Ureter (tissue), 1 donor: Measurements from ENCODE around the gene PSAP. TPM values are rescaled to one million over a fixed set of nuclear protein-coding genes. Genes with fewer than 3 reads are reported as not detected.

Source experiments
- DNase-seq: peaks from one replicate; pipeline ENCODE4 v3.0.0-alpha.2; 2020; ENCODE audit warnings: low spot score
- total RNA-seq: library from RNA; stranded (reverse); gene quantifications from one replicate; pipeline ENCODE4 v1.2.4, GENCODE V29; 2023
- donor health status: DM: yes; HTN: yes; CAD: no.

PSAP gene
- total RNA-seq, 1 donor from 2014 or later = 737 TPM

DNA sequence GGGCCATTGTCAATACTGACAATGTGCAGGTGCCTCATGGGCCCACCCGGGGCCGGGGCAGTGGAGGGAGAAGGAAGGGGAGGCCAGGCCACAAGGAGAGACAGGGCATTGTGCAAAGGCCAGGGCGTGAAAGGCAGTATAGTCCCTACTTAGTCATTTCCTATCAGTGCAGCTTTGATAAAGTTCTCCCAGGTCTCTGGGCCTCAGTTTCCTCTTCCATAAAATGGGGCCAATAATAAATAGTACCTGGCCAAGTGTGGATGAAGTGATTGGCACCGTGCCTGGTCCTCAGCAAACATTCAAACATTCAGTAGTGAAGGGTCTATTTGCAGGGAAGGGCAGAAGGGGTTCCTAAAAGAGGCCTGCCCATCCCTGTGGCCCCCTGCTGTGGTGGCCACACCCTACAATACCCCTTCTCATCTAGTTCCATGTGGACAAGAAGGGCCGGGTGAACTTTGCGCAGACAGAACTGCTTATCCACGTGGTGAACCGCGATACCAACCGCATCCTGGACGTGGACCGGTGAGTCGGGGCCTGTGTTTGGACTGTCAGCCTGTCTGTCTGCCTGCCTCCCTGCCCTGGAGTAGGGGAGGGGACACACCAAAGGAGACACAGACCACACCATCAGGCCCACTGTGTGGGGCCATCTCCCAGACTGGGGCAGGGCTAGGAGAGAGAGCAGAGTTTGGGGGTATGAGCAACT, 40.9 kb downstream of the PSAP start:
- no peak for DNase-seq

DNA sequence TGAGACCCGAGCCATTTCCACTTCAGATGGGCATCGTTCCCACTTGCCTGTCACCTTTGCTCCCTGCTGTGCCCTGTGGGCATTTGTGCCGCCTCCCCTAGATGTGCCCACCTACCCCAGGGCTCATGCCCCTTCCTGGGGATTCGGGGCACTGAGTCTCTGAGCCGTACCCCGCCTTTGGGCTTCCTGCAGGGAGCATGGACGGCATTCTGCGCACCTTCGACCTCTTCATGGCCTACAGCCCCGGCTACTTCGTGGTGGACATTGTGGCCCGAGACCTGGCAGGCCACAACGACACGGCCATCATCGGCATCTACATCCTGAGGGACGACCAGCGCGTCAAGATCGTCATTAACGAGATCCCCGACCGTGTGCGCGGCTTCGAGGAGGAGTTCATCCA, 41.4 kb downstream of the PSAP start:
- DNase-seq = no peak

DNA sequence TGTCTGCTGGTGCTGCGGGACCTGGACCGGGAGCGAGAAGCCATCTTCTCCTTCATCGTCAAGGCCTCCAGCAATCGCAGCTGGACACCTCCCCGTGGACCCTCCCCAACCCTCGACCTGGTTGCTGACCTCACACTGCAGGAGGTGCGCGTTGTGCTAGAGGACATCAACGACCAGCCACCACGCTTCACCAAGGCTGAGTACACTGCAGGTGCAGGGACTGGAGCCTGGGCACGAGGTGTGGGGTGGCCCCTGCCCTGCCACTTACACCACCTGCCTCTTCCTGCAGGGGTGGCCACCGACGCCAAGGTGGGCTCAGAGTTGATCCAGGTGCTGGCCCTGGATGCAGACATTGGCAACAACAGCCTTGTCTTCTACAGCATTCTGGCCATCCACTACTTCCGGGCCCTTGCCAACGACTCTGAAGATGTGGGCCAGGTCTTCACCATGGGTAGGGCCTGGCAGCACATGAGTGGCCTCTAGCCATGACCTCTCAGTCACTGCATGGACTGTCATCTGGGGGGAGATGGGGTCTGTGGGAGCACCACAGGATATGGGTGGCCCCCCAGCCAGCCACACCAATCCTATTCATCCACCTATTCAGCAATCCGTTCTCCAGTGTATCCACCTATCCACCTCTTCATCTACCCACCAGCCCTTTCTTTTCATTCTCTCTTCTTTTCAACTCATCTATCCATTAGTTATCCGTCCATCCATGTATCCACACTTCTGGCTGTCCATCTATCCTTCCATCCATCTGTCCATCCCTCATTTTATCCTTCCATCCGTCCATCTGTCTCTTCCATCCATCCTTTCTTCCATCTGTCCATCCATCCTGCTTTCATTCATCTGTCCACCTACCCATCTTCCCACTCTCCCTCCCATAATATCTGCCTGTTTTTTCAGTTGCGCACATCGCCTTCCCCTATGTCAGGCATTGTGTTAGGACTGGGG, 43.2 kb downstream of the PSAP start:
- no peak for DNase-seq

DNA sequence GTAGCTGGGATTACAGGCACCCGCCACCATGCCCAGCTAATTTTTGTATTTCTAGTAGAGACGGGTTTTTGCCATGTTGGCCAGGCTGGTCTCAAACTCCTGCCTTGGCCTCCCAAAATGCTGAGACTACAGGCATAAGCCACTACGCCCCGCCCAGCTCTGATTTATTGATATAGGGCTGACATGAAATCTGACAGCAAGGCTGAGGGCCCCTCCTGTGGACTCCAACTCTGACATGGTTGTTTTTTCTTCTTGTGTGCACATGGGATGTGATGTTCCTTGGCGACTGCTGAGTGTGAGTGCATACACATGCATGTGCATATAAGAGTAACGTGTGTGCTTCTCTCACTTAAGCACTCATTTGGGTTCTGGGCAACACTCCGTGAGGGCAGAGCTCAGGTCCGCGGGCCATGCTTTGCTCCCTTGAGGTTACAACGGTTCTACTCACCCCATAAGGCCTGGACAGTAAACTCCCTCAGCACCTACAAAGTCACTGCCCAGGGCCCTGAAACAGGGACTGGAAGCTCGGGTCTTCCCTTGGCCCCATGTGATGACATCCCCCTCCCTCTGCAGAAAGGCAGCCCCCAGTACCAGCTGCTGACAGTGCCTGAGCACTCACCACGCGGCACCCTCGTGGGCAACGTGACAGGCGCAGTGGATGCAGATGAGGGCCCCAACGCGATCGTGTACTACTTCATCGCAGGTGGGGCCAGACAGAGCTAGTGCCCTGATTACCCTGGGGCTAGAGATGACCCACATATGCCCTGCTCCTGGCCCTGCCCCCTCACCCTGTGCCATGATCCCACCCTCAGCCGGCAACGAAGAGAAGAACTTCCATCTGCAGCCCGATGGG, 44.1 kb downstream of the PSAP start:
- no peak for DNase-seq

DNA sequence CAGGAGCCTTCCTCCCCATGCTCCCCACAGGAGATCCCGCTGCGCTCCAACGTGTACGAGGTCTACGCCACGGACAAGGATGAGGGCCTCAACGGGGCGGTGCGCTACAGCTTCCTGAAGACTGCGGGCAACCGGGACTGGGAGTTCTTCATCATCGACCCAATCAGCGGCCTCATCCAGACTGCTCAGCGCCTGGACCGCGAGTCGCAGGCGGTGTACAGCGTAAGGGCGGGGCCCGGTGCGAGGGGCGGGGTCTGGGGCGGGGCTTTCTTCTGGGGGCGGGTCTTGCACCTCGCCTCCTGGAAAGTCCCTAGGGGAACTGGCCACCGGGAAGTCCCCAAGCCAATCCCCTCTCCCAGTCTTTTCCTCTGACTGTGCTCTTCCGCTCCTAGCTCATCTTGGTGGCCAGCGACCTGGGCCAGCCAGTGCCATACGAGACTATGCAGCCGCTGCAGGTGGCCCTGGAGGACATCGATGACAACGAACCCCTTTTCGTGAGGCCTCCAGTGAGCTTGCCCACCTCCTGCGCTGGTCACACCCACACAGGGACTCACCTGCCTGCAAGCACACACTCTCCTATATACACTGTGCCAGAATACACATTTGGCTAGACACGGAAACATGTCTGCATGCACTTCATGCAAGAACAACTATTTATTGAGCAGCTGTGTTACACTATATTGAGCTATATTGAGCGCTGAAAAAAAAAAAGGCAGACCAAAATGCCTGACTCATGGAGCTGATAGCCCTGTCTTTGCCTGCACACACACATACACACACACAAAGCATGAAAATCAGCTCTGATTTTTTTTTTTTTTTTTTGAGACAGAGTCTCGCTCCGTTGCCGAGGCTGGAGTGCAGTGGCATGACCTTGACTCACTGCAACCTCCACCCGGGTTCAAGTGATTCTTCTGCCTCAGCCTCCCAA, 45.0 kb downstream of the PSAP start:
- no peak for DNase-seq

DNA sequence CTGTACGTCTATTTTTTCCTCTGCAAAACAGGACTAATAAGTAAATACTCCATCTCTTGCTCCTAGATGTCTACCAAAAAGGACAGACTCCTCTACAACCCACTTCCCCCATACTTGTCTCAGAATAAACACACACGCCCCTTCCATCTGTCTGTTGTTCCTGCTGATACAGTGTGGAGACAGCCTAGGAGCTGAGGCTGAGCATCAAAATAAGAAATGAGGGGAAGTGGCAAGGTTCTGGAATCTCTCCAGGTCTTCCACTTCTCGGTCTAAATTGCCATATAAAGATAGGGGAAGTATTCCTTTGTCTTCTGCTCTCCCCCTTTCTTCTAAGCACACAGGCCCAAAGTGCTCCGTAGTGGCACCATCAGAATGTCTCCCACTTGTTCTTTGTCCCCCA, 47.0 kb downstream of the PSAP start:
- no peak for DNase-seq

DNA sequence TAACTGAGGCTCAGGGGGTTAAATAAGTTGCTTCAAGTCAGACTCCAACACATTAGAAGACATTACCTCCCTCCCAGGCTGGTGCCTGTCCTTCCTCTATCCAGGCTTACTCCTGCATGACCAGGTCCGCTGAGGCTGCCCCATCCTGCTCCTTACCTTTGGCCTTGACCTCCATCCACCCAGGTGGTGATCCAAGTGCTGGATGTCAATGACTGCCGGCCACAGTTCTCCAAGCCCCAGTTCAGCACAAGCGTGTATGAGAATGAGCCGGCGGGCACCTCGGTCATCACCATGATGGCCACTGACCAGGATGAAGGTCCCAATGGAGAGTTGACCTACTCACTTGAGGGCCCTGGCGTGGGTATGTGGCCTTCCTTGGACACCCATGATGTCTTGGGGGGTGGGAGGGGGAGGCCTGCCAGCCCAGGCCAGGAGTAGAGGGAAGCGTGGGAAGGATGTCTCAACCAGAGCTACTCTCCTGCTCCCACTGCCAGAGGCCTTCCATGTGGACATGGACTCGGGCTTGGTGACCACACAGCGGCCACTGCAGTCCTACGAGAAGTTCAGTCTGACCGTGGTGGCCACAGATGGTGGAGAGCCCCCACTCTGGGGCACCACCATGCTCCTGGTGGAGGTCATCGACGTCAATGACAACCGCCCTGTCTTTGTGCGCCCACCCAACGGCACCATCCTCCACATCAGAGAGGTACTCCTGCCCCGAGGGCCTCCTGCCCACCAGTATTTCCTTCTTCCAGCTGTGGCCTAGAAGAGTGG, 48.1 kb downstream of the PSAP start:
- DNase-seq = no peak

DNA sequence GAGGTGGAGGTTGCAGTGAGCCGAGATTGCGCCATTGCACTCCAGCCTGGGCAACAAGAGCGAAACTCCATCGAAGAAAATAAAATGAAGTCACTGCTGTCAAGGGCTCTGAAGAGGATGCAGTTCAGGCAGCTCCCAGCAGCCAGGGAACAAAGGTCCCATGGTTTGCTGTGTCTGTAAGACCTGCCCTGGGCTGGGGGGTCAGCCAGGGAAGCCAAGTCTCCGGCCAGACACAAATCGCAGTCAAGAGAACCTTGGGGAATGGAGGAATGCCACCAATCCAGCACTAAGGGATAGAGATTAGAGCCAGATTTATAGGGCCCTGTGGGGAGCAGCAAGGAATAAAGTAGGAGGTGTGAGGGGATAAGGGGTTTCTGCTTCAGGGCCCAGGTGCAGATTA, 48.8 kb downstream of the PSAP start:
- DNase-seq = no peak

DNA sequence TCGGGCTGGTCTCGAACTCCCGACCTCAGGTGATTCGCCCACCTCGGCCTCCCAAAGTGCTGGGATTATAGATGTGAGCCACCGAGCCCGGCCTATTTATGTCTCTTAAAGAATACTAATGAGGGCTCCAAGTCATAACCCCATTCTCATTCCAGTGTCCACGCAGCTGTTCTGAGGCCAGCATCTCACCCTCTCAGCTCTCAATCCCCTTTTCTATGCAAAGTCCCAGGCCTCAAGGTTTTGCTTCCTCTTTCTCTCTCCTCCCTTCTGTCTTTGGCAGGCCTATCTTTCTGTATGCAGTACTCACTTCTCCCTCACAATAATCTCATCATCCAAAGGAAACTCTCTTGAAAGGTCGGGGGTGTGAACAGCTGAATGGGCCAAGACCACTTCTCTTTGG, 49.7 kb downstream of the PSAP start:
- no peak for DNase-seq

DNA sequence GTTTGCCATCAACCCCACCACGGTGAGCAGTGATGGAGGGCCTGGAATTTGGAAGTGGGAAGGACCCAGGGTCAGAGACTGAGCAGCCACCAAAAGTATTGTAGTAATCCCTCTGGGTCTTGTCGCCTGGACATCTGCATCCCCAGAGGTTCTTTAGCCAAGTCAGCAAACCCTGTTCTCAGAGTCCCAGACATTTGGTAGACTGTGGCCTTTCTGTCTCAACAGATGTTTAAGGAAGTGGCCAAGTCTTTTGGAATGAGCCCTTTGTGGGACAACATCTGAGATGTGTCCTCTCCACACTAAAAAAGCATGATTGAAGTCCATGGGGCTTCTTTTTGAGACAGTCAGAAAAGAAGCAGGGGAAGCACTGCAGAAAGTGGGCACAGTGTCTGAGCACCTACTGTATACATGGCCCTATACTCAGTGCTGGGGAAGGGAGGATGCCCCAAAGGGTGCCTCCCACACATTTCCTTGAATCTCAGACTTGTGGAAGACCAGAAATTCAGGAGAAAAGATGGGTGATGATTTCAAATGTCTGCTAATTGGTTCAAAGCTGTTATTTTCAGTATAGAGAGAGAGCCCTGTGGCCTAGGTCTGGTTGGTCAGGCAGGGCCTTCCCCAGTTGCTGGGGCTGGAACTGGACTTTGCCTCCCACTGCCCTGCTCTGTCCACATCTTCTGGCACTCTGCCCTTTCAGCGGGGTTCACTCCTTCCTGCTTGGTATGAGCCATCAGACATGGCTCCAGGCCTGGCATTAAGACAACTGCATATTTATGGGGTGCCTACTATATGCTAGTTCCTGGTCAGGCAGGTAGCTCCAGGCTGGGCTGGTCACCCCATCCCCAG, 51.2 kb downstream of the PSAP start:
- DNase-seq = no peak

DNA sequence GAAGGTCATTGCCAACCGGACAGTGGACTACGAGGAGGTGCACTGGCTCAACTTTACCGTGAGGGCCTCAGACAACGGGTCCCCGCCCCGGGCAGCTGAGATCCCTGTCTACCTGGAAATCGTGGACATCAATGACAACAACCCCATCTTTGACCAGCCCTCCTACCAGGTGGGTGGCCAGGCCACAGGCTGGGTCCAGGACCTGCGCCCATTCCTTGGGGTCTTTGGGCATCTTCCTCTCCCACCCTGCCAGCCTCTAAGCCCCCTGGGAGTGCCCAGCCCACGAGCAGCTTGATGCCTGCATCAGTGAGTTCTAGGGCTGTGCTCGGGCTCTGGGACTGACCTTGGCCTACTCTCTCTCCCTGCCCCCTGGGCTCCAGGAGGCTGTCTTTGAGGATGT, 51.9 kb downstream of the PSAP start:
- DNase-seq = no peak

DNA sequence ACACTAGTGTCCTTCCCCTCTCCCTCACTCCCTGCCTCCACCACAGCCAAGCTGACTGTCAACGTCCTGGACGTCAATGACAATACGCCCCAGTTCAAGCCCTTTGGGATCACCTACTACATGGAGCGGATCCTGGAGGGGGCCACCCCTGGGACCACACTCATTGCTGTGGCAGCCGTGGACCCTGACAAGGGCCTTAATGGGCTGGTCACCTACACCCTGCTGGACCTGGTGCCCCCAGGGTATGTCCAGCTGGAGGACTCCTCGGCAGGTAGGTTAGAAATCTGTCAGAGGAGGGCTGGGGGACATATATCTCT, 52.8 kb downstream of the PSAP start:
- DNase-seq = no peak

DNA sequence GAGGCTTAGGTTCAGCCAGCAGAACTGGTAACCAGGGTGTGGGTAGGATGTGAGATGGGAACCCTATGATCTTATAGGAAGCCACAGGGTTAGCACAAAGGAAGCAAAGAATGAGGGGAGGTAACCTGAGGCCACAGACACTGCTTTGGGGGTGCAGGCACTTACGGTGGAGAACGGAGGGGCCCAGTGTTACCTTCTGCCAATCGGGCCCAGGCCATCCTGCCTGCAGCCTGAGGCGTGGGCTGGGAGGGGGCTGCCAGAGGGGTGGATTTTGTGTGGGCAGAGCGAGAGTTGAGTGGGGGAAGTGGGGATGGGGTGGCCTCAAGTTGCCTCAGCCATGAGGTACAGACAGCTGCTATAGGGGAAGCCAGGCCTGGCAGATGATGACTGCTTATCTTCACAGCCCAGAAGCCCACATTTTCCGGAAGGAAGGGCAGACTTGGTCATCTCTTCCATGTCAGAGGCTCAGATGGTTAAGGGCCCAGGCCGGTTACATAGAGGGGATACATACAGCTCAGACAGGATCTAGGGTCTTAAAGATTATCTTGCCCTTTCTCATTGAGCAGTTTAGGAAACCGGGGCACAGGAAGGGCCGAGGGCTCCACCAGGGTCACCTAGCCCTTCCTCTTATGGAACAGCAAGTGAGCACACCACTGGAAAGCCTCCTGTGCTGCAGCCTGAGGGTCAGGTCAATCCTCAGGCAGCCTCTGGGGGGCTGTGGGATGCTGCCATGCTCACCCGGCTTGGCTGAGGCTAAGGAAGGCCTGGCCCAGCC, 53.3 kb downstream of the PSAP start:
- no peak for DNase-seq

DNA sequence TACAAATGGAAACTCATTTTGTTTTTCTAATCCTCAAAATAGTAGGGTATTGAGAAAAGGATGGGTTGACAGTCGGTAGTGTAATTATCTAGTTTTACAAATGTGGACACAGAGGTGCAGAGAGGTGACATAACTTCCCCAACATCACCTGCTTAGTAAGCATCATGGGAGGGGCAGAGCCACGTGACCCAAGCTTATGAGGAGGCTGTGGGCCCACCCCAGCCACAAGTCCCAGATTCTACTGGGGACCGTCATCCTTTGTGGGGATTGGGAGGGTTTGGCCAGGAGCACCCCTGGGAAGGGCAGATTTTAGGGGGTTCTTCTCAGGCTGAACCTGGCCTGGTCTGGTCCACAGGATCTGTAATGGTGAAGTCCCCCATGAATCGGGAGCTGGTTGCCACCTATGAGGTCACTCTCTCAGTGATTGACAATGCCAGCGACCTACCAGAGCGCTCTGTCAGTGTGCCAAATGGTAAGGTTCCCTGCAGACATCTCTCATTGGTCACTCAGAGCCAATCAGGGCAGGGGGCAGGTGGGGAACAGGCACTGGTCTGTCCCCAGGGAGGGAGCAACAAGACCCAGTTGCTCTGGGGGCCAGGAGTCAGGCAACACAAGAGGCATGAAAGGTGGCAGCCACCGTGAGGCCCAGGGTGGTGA, 54.2 kb downstream of the PSAP start:
- DNase-seq = no peak

DNA sequence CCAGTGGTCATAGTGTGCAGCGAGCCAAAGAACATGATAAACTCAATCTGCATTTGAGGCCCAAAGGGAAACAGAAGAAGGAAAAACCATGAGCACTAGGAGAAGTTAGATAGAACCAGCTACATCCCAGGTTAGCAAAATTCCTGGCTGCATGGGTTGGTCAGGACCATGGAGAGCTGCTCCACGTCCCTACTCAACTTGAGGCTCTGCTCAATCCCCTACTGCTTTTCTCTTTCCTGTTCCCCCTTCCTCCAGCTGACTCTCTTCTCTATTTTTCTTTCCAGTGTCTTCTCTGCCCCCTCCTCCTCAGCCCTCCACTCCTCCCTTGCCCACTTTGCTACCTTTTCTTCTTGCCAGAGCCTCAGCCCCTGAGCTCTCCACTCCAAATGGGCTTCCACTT, 55.8 kb downstream of the PSAP start:
- DNase-seq = no peak

DNA sequence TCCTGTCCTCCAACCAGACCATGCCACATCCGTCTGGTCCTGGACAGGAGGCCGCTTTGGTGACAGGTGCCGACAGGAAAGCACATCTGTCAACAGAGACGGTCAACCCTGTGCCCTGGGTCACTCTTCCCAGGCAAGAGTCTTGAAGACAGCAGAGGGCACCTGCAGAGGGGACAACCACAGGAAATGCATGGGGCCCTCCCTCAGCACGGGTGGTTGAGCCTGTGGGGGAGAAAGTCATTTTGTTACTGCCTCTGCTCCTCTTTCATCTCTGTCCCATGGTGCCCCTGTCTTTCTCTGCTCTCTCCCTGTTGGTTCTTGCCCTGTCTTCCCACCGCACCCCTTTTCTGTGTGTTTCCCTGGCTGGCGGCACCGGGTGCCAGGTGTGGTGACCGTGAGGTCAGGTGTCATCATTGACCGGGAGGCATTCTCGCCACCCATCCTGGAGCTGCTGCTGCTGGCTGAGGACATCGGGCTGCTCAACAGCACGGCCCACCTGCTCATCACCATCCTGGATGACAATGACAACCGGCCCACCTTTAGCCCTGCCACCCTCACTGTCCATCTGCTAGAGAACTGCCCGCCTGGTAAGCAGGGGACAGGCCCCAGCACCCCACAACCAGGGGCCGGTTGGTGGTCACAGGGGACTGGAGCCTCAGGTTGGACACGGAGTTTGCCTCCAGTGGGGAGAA, 60.2 kb downstream of the PSAP start:
- DNase-seq = no peak

DNA sequence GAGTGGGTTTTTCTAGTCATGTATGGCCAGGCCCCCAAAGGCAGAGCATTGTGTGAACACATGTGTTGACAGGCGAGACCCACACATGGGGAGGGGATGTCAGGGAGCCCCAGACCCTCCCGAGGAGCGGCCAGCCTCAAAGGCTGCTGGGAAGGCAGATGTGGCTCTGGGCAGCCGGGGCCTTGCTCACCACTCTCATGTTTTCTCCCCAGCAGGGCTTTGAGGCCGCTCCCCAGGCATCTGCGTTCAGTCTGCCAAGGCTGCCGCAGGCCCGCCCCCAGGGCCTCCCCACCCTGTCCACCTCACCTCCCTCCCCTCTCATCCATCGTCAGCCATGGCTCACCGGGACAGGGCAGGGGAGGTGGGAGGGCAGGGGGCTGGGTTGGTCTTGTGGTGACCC, 61.2 kb downstream of the PSAP start:
- no peak for DNase-seq

DNA sequence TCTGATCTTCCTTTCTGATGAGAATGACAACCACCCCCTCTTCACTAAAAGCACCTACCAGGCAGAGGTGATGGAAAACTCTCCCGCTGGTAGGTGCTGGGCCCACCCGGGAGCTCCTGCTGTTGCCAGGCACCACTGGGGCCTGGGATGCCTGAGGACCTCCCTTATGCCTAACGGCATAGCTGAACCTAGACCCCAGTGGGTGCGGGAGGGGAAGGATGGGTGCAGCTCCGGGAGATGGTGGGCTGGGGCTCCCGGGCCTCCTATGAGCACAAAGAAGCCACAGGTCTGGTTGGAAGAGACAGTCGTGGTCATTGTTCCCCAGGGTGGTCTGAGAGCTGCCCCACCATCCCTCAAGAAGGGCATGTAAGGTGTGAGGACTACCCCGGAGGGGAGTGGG, 62.1 kb downstream of the PSAP start:
- no peak for DNase-seq
